HepG2 (cell line): ENCODE results near the gene WDR20. TPM values are rescaled to one million over a fixed set of nuclear protein-coding genes. Genes with fewer than 3 reads are reported as not detected.

Source experiments
- ATAC-seq: fragments of 200-7000 bp; cut with Tn5 transposase; 3 replicates; pipeline ENCODE4 v1.9.1; 2020; ENCODE audit warnings: mild to moderate bottlenecking, moderate library complexity
- BruUV-seq: library from RNA; stranded (reverse); fragments of 400-500 nt; replicated peaks from 2 replicates; lab custom pipeline; 2021; lab: Mats Ljungman, UMichigan
- CTCF ChIA-PET: fragments of 300-600 bp; formaldehyde crosslinking; extraction: SDS; loops from one replicate; lab custom pipeline; 2021; ENCODE audit warnings: low total read pairs, inconsistent platforms, low intra/inter-chr PET ratio; lab: Yijun Ruan, JAX
- POLR2A ChIA-PET: fragments of 350-600 bp; sonication (Branson Sonifier 250); formaldehyde crosslinking; loops from one replicate; lab custom pipeline; 2020; ENCODE audit warnings: antibody characterized with exemption, inconsistent platforms; lab: Yijun Ruan, JAX
- DNase-seq: peaks from one replicate; pipeline ENCODE4 v3.0.0-alpha.2; 2015; ENCODE audit warnings: low spot score
- FAIRE-seq: peaks from 3 replicates; lab custom pipeline; 2011; peaks lifted over from hg19 to GRCh38; lab: Jason Lieb, UNC
- H2AFZ ChIP-seq: one replicate; pipeline ENCODE4 v1.6.1; 2011; ENCODE audit warnings: low read length, inconsistent platforms
- H3K27ac ChIP-seq: fragments of 300-600 bp; 3 replicates; pipeline ENCODE4 v1.8.0; 2011; ENCODE audit warnings: mixed run types, mild to moderate bottlenecking, mixed read lengths, low read length, inconsistent platforms; ENCODE audit not compliant: insufficient read depth; ENCODE audit errors: extremely low read length
- H3K27me3 ChIP-seq, 2 experiments: fragments of 200-600 bp in 1 of 2; 2 replicates in 1 of 2; 3 replicates in 1 of 2; pipeline versions ENCODE4 v1.6.0 to v1.8.0; 2011; ENCODE audit warnings: low read length in 2 of 2, mild to moderate bottlenecking in 2 of 2, moderate library complexity in 2 of 2, inconsistent platforms in 1 of 2; ENCODE audit not compliant: insufficient read depth in 2 of 2, control insufficient read depth in 1 of 2
- H3K36me3 ChIP-seq, 2 experiments: fragments of 200-600 bp in 1 of 2; replicated peaks in 1 of 2; 2 replicates in 1 of 2; 3 replicates in 1 of 2; pipeline versions ENCODE4 v1.5.1 to v1.8.0; 2011; ENCODE audit warnings: low read length in 2 of 2, inconsistent platforms in 1 of 2; ENCODE audit not compliant: insufficient read depth in 2 of 2, control insufficient read depth in 1 of 2
- H3K4me1 ChIP-seq: 2 replicates; pipeline ENCODE4 v1.5.1; 2012; ENCODE audit warnings: low read length, inconsistent platforms; ENCODE audit not compliant: insufficient read depth
- H3K4me2 ChIP-seq: 2 replicates; pipeline ENCODE4 v1.6.0; 2011; ENCODE audit warnings: low read depth, low read length, inconsistent platforms
- H3K4me3 ChIP-seq, 3 experiments: fragments of 200-600 bp in 1 of 3; sonication (generic), shearing (Covaris generic) in 1 of 3; replicated peaks in 1 of 3; 2 replicates each; pipeline ENCODE4 v1.5.1; 2011 to 2016; ENCODE audit warnings: low read length in 3 of 3, inconsistent platforms in 2 of 3, low read depth in 2 of 3, mild to moderate bottlenecking in 2 of 3, control low read depth in 1 of 3, mixed read lengths in 1 of 3; ENCODE audit not compliant: insufficient read depth in 1 of 3
- H3K79me2 ChIP-seq: one replicate; pipeline ENCODE4 v1.6.1; 2011; ENCODE audit warnings: low read length, inconsistent platforms; ENCODE audit not compliant: insufficient read depth
- H3K9ac ChIP-seq: 2 replicates; pipeline ENCODE4 v1.6.0; 2011; ENCODE audit warnings: mild to moderate bottlenecking, low read depth, low read length, inconsistent platforms; ENCODE audit not compliant: insufficient read depth
- H3K9me3 ChIP-seq: 2 replicates; pipeline ENCODE4 v1.5.1; 2012; ENCODE audit warnings: mild to moderate bottlenecking, low read length
- H4K20me1 ChIP-seq: 2 replicates; pipeline ENCODE4 v1.6.0; 2011; ENCODE audit warnings: inconsistent platforms, mild to moderate bottlenecking, low read length, moderate library complexity; ENCODE audit not compliant: insufficient read depth
- ESRRA ChIP-seq: sonication (generic); formaldehyde crosslinking; IDR thresholded peaks from 2 replicates; pipeline ENCODE4 v1.5.1; 2020; ENCODE audit warnings: mild to moderate bottlenecking, low read depth, missing genetic modification reagents
- NONO ChIP-seq, 2 experiments: fragments of 450-650 bp in 1 of 2; sonication (generic) in 1 of 2; formaldehyde crosslinking in 1 of 2; IDR thresholded peaks in 1 of 2; conservative IDR thresholded peaks in 1 of 2; 2 replicates each; pipeline versions ENCODE4 v1.6.1 to v1.8.0; 2017 to 2022; ENCODE audit warnings: mild to moderate bottlenecking in 1 of 2, missing genetic modification reagents in 1 of 2, moderate library complexity in 1 of 2
- NRL ChIP-seq: sonication (generic); formaldehyde crosslinking; IDR thresholded peaks from 2 replicates; pipeline ENCODE4 v1.5.0; 2020; ENCODE audit warnings: missing genetic modification reagents, mild to moderate bottlenecking, moderate library complexity, borderline replicate concordance
- PHF20 ChIP-seq: sonication (generic); formaldehyde crosslinking; IDR thresholded peaks from 2 replicates; pipeline ENCODE4 v1.5.0; 2020; ENCODE audit warnings: mild to moderate bottlenecking, missing genetic modification reagents
- ZFP36L1 ChIP-seq: sonication (generic); formaldehyde crosslinking; IDR thresholded peaks from 2 replicates; pipeline ENCODE4 v1.8.0; 2022; ENCODE audit warnings: mild to moderate bottlenecking, missing genetic modification reagents, moderate library complexity
- ZFP41 ChIP-seq: sonication (generic); formaldehyde crosslinking; IDR thresholded peaks from 2 replicates; pipeline ENCODE4 v1.4.0; 2020; ENCODE audit warnings: mild to moderate bottlenecking, missing genetic modification reagents, borderline replicate concordance
- ZNF772 ChIP-seq: sonication (generic); formaldehyde crosslinking; IDR thresholded peaks from 2 replicates; pipeline ENCODE4 v1.5.0; 2020; ENCODE audit warnings: mild to moderate bottlenecking, missing genetic modification reagents
- WGBS: methylation state at CpG from one replicate; pipeline ENCODE4 v1.1.6; 2017; ENCODE audit warnings: low lambda C conversion rate; 5-methylcytosine and 5-hydroxymethylcytosine counted together
- in situ Hi-C: cut with HindIII; loops from 2 replicates; pipeline ENCODE4 v1.10.0; 2017; ENCODE audit warnings: low pct_unique_long_range_greater_than_20kb; ENCODE audit not compliant: extremely low pct_ligation_motif_present
- intact Hi-C: fragments of 100-400 bp; cut with micrococcal nuclease; formaldehyde crosslinking; loops from one replicate; pipeline ENCODE4 v1.10.0; 2022; ENCODE audit not compliant: unreplicated experiment
- polyA plus RNA-seq, 8 experiments: library from polyadenylated mRNA; depleted of rRNA in 3 of 8; stranded (reverse) in 7 of 8; unstranded in 1 of 8; fragments of >200 nt; fragmentation: Illumina TruSeq in 4 of 8; extraction: Trizol in 4 of 8; gene quantifications; 2 replicates each; pipeline versions ENCODE4 v1.2.1 to v1.2.3, GENCODE V29; 2011 to 2016; ENCODE audit warnings: low read depth in 4 of 8, missing spikeins in 1 of 8, mixed read lengths in 1 of 8; ENCODE audit not compliant: insufficient read depth in 1 of 8
- total RNA-seq, 5 experiments: library from RNA; depleted of rRNA; stranded (reverse); fragments of >200 nt; fragmentation: Illumina TruSeq; extraction: Trizol; gene quantifications; 2 replicates each; pipeline ENCODE4 v1.2.3, GENCODE V29; 2016; ENCODE audit warnings: low read depth in 1 of 5
- TF ChIP-seq, protein P1 (sequence below): sonication (generic); formaldehyde crosslinking; IDR thresholded peaks from 2 replicates; pipeline ENCODE4 v1.4.0; 2020; ENCODE audit warnings: missing genetic modification reagents, borderline replicate concordance
- TF ChIP-seq, protein P2 (sequence below): sonication (generic); formaldehyde crosslinking; IDR thresholded peaks from 2 replicates; pipeline ENCODE4 v1.5.0; 2020; ENCODE audit warnings: mild to moderate bottlenecking, missing genetic modification reagents, borderline replicate concordance
- TF ChIP-seq, protein P3 (sequence below): sonication (generic); formaldehyde crosslinking; conservative IDR thresholded peaks from 2 replicates; pipeline ENCODE4 v1.5.0; 2020; ENCODE audit warnings: missing genetic modification reagents

The WDR20 gene
- total and polyA plus RNA-seq, 2 of the 13 experiments (the other 11 are each of a cell fraction or from before 2014, with no cell fraction given), result 10.4 to 23.2 TPM

DNA sequence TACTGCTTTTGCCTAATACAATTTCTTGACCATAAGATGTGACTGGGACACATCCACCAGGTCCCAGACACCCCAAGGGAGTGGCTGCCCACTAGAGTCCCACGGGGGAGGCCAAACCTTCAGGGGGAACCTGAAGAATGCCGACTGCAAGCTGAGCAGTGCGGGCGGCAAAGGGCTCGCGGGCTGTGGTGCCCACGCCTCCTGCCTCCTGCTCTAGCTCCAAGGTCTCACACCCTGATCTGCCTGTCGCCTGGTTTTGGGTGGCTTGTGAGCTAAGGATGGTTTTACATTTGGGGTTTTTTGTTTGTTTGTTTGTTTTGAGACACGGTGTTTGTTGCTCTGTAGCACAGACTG lies 90.0 kb downstream of the WDR20 start:
- no peak overlapping the region for H2AFZ ChIP-seq
- H3K4me3 ChIP-seq, result no peak overlapping the region
- no peaks in the 10 kb centered on the region for H3K9me3 ChIP-seq
- in situ Hi-C loops, result no loop called here
- no peaks in the 10 kb centered on the region for H3K79me2 ChIP-seq
- DNase-seq (no peak), ATAC-seq (no peak), FAIRE-seq (no peak)
- H4K20me1 ChIP-seq, result no peaks in the 10 kb centered on the region
- BruUV-seq, result no TSS peak
- peaks cover 1 to 10% of the 10 kb centered on the region in 2 experiments; a peak in 2 of 5 replicates for H3K36me3 ChIP-seq
- CTCF ChIA-PET, result no interaction called here
- intact Hi-C loops, result no loop called here
- peaks cover 9% of the 10 kb centered on the region; the same call in 1 of the 2 replicates for H3K4me1 ChIP-seq
- POLR2A ChIA-PET, result no interaction called here
- no peaks in the 10 kb centered on the region; a peak in 1 of 5 replicates for H3K27me3 ChIP-seq
- no peak overlapping the region for H3K27ac ChIP-seq
- no peak overlapping the region for H3K9ac ChIP-seq
- no peak overlapping the region for H3K4me2 ChIP-seq
- TF ChIP-seq NONO (IDR thresholded peaks at IDR 0.05) (no peak), NONO (CRISPR knock-in tag; conservative IDR thresholded peaks at IDR 0.05) (no peak), NRL (CRISPR knock-in tag) (no peak), ZFP41 (CRISPR knock-in tag) (no peak), ZNF772 (CRISPR knock-in tag) (no peak), ZFP36L1 (CRISPR knock-in tag) (no peak), ESRRA (CRISPR knock-in tag) (no peak), PHF20 (CRISPR knock-in tag) (no peak)
- TF ChIP-seq, protein P1, sequence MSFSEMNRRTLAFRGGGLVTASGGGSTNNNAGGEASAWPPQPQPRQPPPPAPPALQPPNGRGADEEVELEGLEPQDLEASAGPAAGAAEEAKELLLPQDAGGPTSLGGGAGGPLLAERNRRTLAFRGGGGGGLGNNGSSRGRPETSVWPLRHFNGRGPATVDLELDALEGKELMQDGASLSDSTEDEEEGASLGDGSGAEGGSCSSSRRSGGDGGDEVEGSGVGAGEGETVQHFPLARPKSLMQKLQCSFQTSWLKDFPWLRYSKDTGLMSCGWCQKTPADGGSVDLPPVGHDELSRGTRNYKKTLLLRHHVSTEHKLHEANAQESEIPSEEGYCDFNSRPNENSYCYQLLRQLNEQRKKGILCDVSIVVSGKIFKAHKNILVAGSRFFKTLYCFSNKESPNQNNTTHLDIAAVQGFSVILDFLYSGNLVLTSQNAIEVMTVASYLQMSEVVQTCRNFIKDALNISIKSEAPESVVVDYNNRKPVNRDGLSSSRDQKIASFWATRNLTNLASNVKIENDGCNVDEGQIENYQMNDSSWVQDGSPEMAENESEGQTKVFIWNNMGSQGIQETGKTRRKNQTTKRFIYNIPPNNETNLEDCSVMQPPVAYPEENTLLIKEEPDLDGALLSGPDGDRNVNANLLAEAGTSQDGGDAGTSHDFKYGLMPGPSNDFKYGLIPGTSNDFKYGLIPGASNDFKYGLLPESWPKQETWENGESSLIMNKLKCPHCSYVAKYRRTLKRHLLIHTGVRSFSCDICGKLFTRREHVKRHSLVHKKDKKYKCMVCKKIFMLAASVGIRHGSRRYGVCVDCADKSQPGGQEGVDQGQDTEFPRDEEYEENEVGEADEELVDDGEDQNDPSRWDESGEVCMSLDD (CRISPR knock-in tag), result no peak
- TF ChIP-seq, protein P2, sequence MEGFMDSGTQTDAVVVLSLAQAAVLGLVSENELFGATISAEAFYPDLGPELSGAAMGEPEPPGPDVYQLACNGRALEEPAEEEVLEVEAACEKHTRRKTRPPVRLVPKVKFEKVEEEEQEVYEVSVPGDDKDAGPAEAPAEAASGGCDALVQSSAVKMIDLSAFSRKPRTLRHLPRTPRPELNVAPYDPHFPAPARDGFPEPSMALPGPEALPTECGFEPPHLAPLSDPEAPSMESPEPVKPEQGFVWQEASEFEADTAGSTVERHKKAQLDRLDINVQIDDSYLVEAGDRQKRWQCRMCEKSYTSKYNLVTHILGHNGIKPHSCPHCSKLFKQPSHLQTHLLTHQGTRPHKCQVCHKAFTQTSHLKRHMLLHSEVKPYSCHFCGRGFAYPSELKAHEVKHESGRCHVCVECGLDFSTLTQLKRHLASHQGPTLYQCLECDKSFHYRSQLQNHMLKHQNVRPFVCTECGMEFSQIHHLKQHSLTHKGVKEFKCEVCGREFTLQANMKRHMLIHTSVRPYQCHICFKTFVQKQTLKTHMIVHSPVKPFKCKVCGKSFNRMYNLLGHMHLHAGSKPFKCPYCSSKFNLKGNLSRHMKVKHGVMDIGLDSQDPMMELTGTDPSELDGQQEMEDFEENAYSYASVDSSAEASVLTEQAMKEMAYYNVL (CRISPR knock-in tag), result no peak
- TF ChIP-seq, protein P3, sequence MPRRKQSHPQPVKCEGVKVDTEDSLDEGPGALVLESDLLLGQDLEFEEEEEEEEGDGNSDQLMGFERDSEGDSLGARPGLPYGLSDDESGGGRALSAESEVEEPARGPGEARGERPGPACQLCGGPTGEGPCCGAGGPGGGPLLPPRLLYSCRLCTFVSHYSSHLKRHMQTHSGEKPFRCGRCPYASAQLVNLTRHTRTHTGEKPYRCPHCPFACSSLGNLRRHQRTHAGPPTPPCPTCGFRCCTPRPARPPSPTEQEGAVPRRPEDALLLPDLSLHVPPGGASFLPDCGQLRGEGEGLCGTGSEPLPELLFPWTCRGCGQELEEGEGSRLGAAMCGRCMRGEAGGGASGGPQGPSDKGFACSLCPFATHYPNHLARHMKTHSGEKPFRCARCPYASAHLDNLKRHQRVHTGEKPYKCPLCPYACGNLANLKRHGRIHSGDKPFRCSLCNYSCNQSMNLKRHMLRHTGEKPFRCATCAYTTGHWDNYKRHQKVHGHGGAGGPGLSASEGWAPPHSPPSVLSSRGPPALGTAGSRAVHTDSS (CRISPR knock-in tag), result no peak
- WGBS, result 85% methylated on average over 9 of the region's 9 CpGs
